ENCODE measurements around the gene KCNN4.

The KCNN4 gene

GRCh38 chr19:43774103-43774939, 6.5 kb downstream of the KCNN4 start:
- no peak overlapping the region for H3K9ac ChIP-seq (ENCODE audit: low read length)
- no peak overlapping the region for H3K4me3 ChIP-seq (ENCODE audit: low read length)
- H3K4me2 ChIP-seq (ENCODE audit: low read length): no peak overlapping the region
- H3K9me3 ChIP-seq (ENCODE audit: insufficient read depth, low read length): no peaks in the 10 kb centered on the region
- H3K4me1 ChIP-seq (ENCODE audit: low read length): peaks cover 25% of the 10 kb centered on the region
- H3K36me3 ChIP-seq (replicated peaks; ENCODE audit: low read depth, low read length): peaks cover 84% of the 10 kb centered on the region
- peaks cover 75% of the 10 kb centered on the region for H3K79me2 ChIP-seq (ENCODE audit: low read length)
- no peak overlapping the region for H2AFZ ChIP-seq (ENCODE audit: low read depth, low read length)
- no peak overlapping the region for H3K27ac ChIP-seq (ENCODE audit: low read length)
- no peaks in the 10 kb centered on the region for H3K27me3 ChIP-seq (ENCODE audit: low read depth, low read length)
- TF ChIP-seq EZH2phosphoT487 (IDR thresholded peaks at IDR 0.05; ENCODE audit: low read depth) (no peak), CTCF (IDR thresholded peaks at IDR 0.05; ENCODE audit: low read depth, low read length) (no peak)
- peaks cover 80% of the 10 kb centered on the region for H4K20me1 ChIP-seq (ENCODE audit: insufficient read depth, low read length)

GRCh38 chr19:43773725-43774102, 7.1 kb downstream of the KCNN4 start:
- Histone ChIP-seq H3K4me1 (ENCODE audit: low read length) (peaks cover 18% of the 10 kb centered on the region), H3K4me2 (ENCODE audit: low read length) (no peak overlapping the region), H3K27ac (ENCODE audit: low read length) (no peak overlapping the region), H3K36me3 (replicated peaks; ENCODE audit: low read depth, low read length) (peaks cover 85% of the 10 kb centered on the region), H3K27me3 (ENCODE audit: low read depth, low read length) (no peaks in the 10 kb centered on the region), H3K4me3 (ENCODE audit: low read length) (no peak overlapping the region), H3K9me3 (ENCODE audit: insufficient read depth, low read length) (no peaks in the 10 kb centered on the region), H3K79me2 (ENCODE audit: low read length) (peaks cover 69% of the 10 kb centered on the region), H2AFZ (ENCODE audit: low read depth, low read length) (no peak overlapping the region), H3K9ac (ENCODE audit: low read length) (no peak overlapping the region), H4K20me1 (ENCODE audit: insufficient read depth, low read length) (peaks cover 73% of the 10 kb centered on the region)
- TF ChIP-seq CTCF (IDR thresholded peaks at IDR 0.05; ENCODE audit: low read depth, low read length) (no peak), EZH2phosphoT487 (IDR thresholded peaks at IDR 0.05; ENCODE audit: low read depth) (no peak)

- Histone ChIP-seq H3K27me3 (ENCODE audit: low read depth, low read length) (no peaks in the 10 kb centered on the region), H3K79me2 (ENCODE audit: low read length) (peaks cover 24% of the 10 kb centered on the region), H3K4me2 (ENCODE audit: low read length) (no peak overlapping the region), H4K20me1 (ENCODE audit: insufficient read depth, low read length) (peaks cover 30% of the 10 kb centered on the region), H3K9me3 (ENCODE audit: insufficient read depth, low read length) (no peaks in the 10 kb centered on the region), H3K9ac (ENCODE audit: low read length) (no peak overlapping the region), H3K4me3 (ENCODE audit: low read length) (no peak overlapping the region), H2AFZ (ENCODE audit: low read depth, low read length) (no peak overlapping the region), H3K27ac (ENCODE audit: low read length) (no peak overlapping the region), H3K36me3 (replicated peaks; ENCODE audit: low read depth, low read length) (peaks cover 88% of the 10 kb centered on the region), H3K4me1 (ENCODE audit: low read length) (peaks cover 38% of the 10 kb centered on the region)
- TF ChIP-seq EZH2phosphoT487 (IDR thresholded peaks at IDR 0.05; ENCODE audit: low read depth) (no peak), CTCF (IDR thresholded peaks at IDR 0.05; ENCODE audit: low read depth, low read length) (no peak)
These were observed 11.5 kb downstream of the KCNN4 start for GRCh38 chr19:43769256-43769655.

- Histone ChIP-seq H3K4me2 (ENCODE audit: low read length) (no peak overlapping the region), H3K27me3 (ENCODE audit: low read depth, low read length) (no peaks in the 10 kb centered on the region), H4K20me1 (ENCODE audit: insufficient read depth, low read length) (peaks cover 22% of the 10 kb centered on the region), H3K27ac (ENCODE audit: low read length) (no peak overlapping the region), H3K9me3 (ENCODE audit: insufficient read depth, low read length) (no peaks in the 10 kb centered on the region), H3K4me3 (ENCODE audit: low read length) (no peak overlapping the region), H3K9ac (ENCODE audit: low read length) (no peak overlapping the region), H3K79me2 (ENCODE audit: low read length) (peaks cover 16% of the 10 kb centered on the region), H3K4me1 (ENCODE audit: low read length) (peaks cover 45% of the 10 kb centered on the region), H2AFZ (ENCODE audit: low read depth, low read length) (no peak overlapping the region), H3K36me3 (replicated peaks; ENCODE audit: low read depth, low read length) (peaks cover 85% of the 10 kb centered on the region)
- no peak for TF ChIP-seq CTCF (IDR thresholded peaks at IDR 0.05; ENCODE audit: low read depth, low read length)
- TF ChIP-seq EZH2phosphoT487 (IDR thresholded peaks at IDR 0.05; ENCODE audit: low read depth): no peak
These were observed 12.3 kb downstream of the KCNN4 start for GRCh38 chr19:43768273-43769050.
